K562 (cell line): ENCODE data around the gene NFILZ. TPM values are rescaled to one million over a fixed set of nuclear protein-coding genes. Genes with fewer than 3 reads are reported as not detected.
A peak's percentile ranks its signal among the peaks of the same experiment; 100 is the strongest.

ENCODE experiments used
- ATAC-seq: fragments of 200-7000 bp; cut with Tn5 transposase; 3 replicates; pipeline ENCODE4 v1.9.1; 2020; ENCODE audit warnings: moderate library complexity
- BruUV-seq: library from RNA; stranded (reverse); fragments of 400-500 nt; replicated peaks from 2 replicates; lab custom pipeline; 2021; lab: Mats Ljungman, UMichigan
- CTCF ChIA-PET: fragments of 300-600 bp; formaldehyde crosslinking; extraction: SDS; loops from one replicate; lab custom pipeline; 2021; ENCODE audit warnings: low intra/inter-chr PET ratio; lab: Yijun Ruan, JAX
- POLR2A ChIA-PET: fragments of 300-600, 350-650 bp; sonication (Branson Sonifier 250); formaldehyde crosslinking; extraction: SDS; loops from one replicate; lab custom pipeline; 2021; ENCODE audit warnings: antibody characterized with exemption, inconsistent platforms; lab: Yijun Ruan, JAX
- DNase-seq, 4 experiments: peaks; one replicate each; pipeline versions ENCODE4 v3.0.0 to v3.0.0-alpha.2; 2011 to 2018; ENCODE audit warnings: low spot score in 3 of 4, mixed read lengths in 3 of 4; ENCODE audit errors: extremely low read depth in 1 of 4
- FAIRE-seq: peaks from 2 replicates; lab custom pipeline; 2011; peaks lifted over from hg19 to GRCh38; lab: Jason Lieb, UNC
- H2AFZ ChIP-seq: 2 replicates; pipeline ENCODE4 v1.6.0; 2011; ENCODE audit warnings: low read depth, low read length, control low read depth, inconsistent platforms
- H3K27ac ChIP-seq: fragments of 200-600 bp; 3 replicates; pipeline ENCODE4 v1.8.0; 2011; ENCODE audit warnings: low read depth, mild to moderate bottlenecking, control low read depth, inconsistent platforms, low read length, moderate library complexity, mixed read lengths; ENCODE audit errors: extremely low read depth
- H3K27me3 ChIP-seq, 2 experiments: fragments of 300-600 bp in 1 of 2; 2 replicates in 1 of 2; 3 replicates in 1 of 2; pipeline versions ENCODE4 v1.6.0 to v1.8.0; 2011; ENCODE audit warnings: inconsistent platforms in 2 of 2, low read length in 2 of 2, mild to moderate bottlenecking in 1 of 2, mixed read lengths in 1 of 2, moderate library complexity in 1 of 2; ENCODE audit not compliant: control insufficient read depth in 2 of 2, insufficient read depth in 2 of 2
- H3K36me3 ChIP-seq: fragments of 300-600 bp; 3 replicates; pipeline ENCODE4 v1.8.0; 2011; ENCODE audit warnings: mild to moderate bottlenecking, low read length, inconsistent platforms; ENCODE audit not compliant: control insufficient read depth, insufficient read depth
- H3K4me1 ChIP-seq, 2 experiments: fragments of 200-600 bp in 1 of 2; replicated peaks in 1 of 2; 2 replicates in 1 of 2; 3 replicates in 1 of 2; pipeline versions ENCODE4 v1.5.1 to v1.8.0; 2011; ENCODE audit warnings: inconsistent platforms in 2 of 2, low read length in 2 of 2, mild to moderate bottlenecking in 1 of 2, mixed read lengths in 1 of 2, moderate library complexity in 1 of 2; ENCODE audit not compliant: control insufficient read depth in 2 of 2, insufficient read depth in 2 of 2
- H3K4me2 ChIP-seq: 2 replicates; pipeline ENCODE4 v1.6.1; 2011; ENCODE audit warnings: low read length, control low read depth, inconsistent platforms, mixed read lengths; ENCODE audit not compliant: insufficient read depth
- H3K4me3 ChIP-seq: fragments of 200-600 bp; sonication (generic), shearing (Covaris generic); 2 replicates; pipeline ENCODE4 v1.5.1; 2016; ENCODE audit warnings: control low read depth, inconsistent platforms
- H3K79me2 ChIP-seq: fragments of 200-600 bp; 3 replicates; pipeline ENCODE4 v1.8.0; 2011; ENCODE audit warnings: low read length, inconsistent platforms; ENCODE audit not compliant: control insufficient read depth, insufficient read depth
- H3K9ac ChIP-seq, 2 experiments: 2 replicates each; pipeline versions ENCODE4 v1.6.0 to v1.6.1; 2011; ENCODE audit warnings: low read depth in 2 of 2, low read length in 2 of 2, control low read depth in 1 of 2, inconsistent platforms in 1 of 2, mild to moderate bottlenecking in 1 of 2, mixed read lengths in 1 of 2; ENCODE audit not compliant: insufficient read depth in 1 of 2
- H3K9me1 ChIP-seq: one replicate; pipeline ENCODE4 v1.6.0; 2011; ENCODE audit warnings: inconsistent platforms, mild to moderate bottlenecking, low read length, moderate library complexity; ENCODE audit not compliant: control insufficient read depth, insufficient read depth
- H3K9me3 ChIP-seq: replicated peaks from 2 replicates; pipeline ENCODE4 v1.5.1; 2011; ENCODE audit warnings: low read depth, low read length, inconsistent platforms; ENCODE audit not compliant: control insufficient read depth, insufficient read depth
- H4K20me1 ChIP-seq: replicated peaks from 2 replicates; pipeline ENCODE4 v1.6.1; 2011; ENCODE audit warnings: low read length, inconsistent platforms, mixed read lengths; ENCODE audit not compliant: control insufficient read depth, insufficient read depth
- ATF1 ChIP-seq, 2 experiments: fragments of 450-650 bp in 1 of 2; IDR thresholded peaks; 2 replicates each; pipeline ENCODE4 v1.6.1; 2016; ENCODE audit warnings: missing compliant biosample characterization in 1 of 2, missing genetic modification characterization in 1 of 2
- BCOR ChIP-seq: fragments of 450-650 bp; IDR thresholded peaks from 2 replicates; pipeline ENCODE4 v1.6.1; 2016
- CBX1 ChIP-seq: sonication (generic); IDR thresholded peaks from 2 replicates; pipeline ENCODE4 v1.6.1; 2016; ENCODE audit warnings: antibody characterized with exemption, low read depth, mild to moderate bottlenecking
- CTBP1 ChIP-seq: fragments of 450-650 bp; IDR thresholded peaks from 2 replicates; pipeline ENCODE4 v1.6.1; 2016; ENCODE audit warnings: borderline replicate concordance
- E2F3 ChIP-seq: fragments of 250-450 bp; sonication (Bioruptor Pico); IDR thresholded peaks from 2 replicates; pipeline ENCODE4 v1.4.0; 2020; ENCODE audit warnings: mild to moderate bottlenecking
- ETV1 ChIP-seq: fragments of 450-650 bp; conservative IDR thresholded peaks from 2 replicates; pipeline ENCODE4 v1.6.1; 2016; ENCODE audit warnings: missing genetic modification characterization, control low read depth, low read depth, missing compliant biosample characterization
- FUS ChIP-seq: fragments of 200-400 bp; formaldehyde crosslinking; optimal IDR thresholded peaks from 2 replicates; pipeline ENCODE3; 2017; ENCODE audit warnings: low read depth, low read length
- GABPA ChIP-seq: fragments of 200-800 bp; sonication (Bioruptor generic); conservative IDR thresholded peaks from 2 replicates; pipeline ENCODE4 v1.6.1; 2016; ENCODE audit warnings: low read depth, missing genetic modification characterization, missing compliant biosample characterization
- HNRNPH1 ChIP-seq: fragments of 200-400 bp; formaldehyde crosslinking; optimal IDR thresholded peaks from 2 replicates; pipeline ENCODE3; 2017; ENCODE audit warnings: low read depth, mild to moderate bottlenecking, low read length, moderate library complexity
- MIER1 ChIP-seq: fragments of 450-650 bp; IDR thresholded peaks from 2 replicates; pipeline ENCODE4 v1.6.1; 2016; ENCODE audit warnings: antibody characterized with exemption, mild to moderate bottlenecking, low read depth
- NFE2 ChIP-seq: IDR thresholded peaks from 2 replicates; pipeline ENCODE4 v1.6.1; 2014; ENCODE audit warnings: antibody characterized with exemption, low read depth
- NR0B1 ChIP-seq: fragments of 450-650 bp; IDR thresholded peaks from one replicate; pipeline ENCODE4 v1.6.1; 2018; ENCODE audit warnings: mild to moderate bottlenecking, moderate library complexity; ENCODE audit not compliant: partially characterized antibody
- PHB ChIP-seq: fragments of 250-450 bp; sonication (Bioruptor Pico); IDR thresholded peaks from 2 replicates; pipeline ENCODE4 v1.5.0; 2021
- PPARD ChIP-seq: fragments of 250-450 bp; sonication (Bioruptor Pico); IDR thresholded peaks from 2 replicates; pipeline ENCODE4 v1.8.0; 2022; ENCODE audit warnings: inconsistent platforms, mild to moderate bottlenecking, moderate library complexity
- PYGO2 ChIP-seq: fragments of 450-650 bp; IDR thresholded peaks from 2 replicates; pipeline ENCODE4 v1.6.1; 2016; ENCODE audit warnings: mild to moderate bottlenecking, missing genetic modification characterization, moderate library complexity, missing compliant biosample characterization
- RBM25 ChIP-seq: fragments of 200-400 bp; formaldehyde crosslinking; IDR thresholded peaks from 2 replicates; pipeline ENCODE4 v1.6.1; 2018; ENCODE audit warnings: low read length, low read depth, moderate library complexity; ENCODE audit not compliant: severe bottlenecking
- SPI1 ChIP-seq: IDR thresholded peaks from 2 replicates; pipeline ENCODE4 v1.6.1; 2011; ENCODE audit warnings: low read depth, low read length, control low read depth, borderline replicate concordance
- SREBF2 ChIP-seq: sonication (generic); formaldehyde crosslinking; IDR thresholded peaks from 2 replicates; pipeline ENCODE4 v1.4.0; 2020; ENCODE audit warnings: mild to moderate bottlenecking, missing genetic modification reagents
- SRSF3 ChIP-seq: fragments of 200-400 bp; formaldehyde crosslinking; IDR thresholded peaks from 2 replicates; pipeline ENCODE4 v1.6.1; 2016; ENCODE audit warnings: mild to moderate bottlenecking, low read length, moderate library complexity; ENCODE audit not compliant: insufficient read depth
- STAT5B ChIP-seq: fragments of 250-450 bp; sonication (Bioruptor Pico); IDR thresholded peaks from 2 replicates; pipeline ENCODE4 v1.8.0; 2021; ENCODE audit warnings: mild to moderate bottlenecking, inconsistent platforms
- THRAP3 ChIP-seq: fragments of 450-650 bp; IDR thresholded peaks from 2 replicates; pipeline ENCODE4 v1.6.1; 2016; ENCODE audit warnings: mild to moderate bottlenecking, inconsistent platforms, borderline replicate concordance
- ZNF3 ChIP-seq: fragments of 250-450 bp; sonication (Bioruptor Pico); IDR thresholded peaks from 2 replicates; pipeline ENCODE4 v1.5.0; 2021; ENCODE audit warnings: mild to moderate bottlenecking, moderate library complexity
- WGBS: fragments of 100-300 bp; shearing (Covaris generic); methylation state at CpG from one replicate; pipeline ENCODE4 v1.1.6; 2016; ENCODE audit warnings: low coverage, mixed read lengths; ENCODE audit not compliant: insufficient coverage; ENCODE audit errors: missing lambda C conversion rate; 5-methylcytosine and 5-hydroxymethylcytosine counted together
- in situ Hi-C: fragments of 300-500 bp; cut with MboI; formaldehyde crosslinking; loops from 4 replicates; pipeline ENCODE4 v1.15.0; 2018; ENCODE audit warnings: inconsistent platforms, mixed read lengths
- intact Hi-C: fragments of 100-400 bp; cut with micrococcal nuclease; formaldehyde crosslinking; loops from 2 replicates; pipeline ENCODE4 v1.14.2; 2022
- polyA plus RNA-seq, 8 experiments: library from polyadenylated mRNA; depleted of rRNA in 4 of 8; stranded (reverse) in 5 of 8; unstranded in 3 of 8; fragments of >200 nt; fragmentation: Nextera tagmentation in 2 of 8; fragmentation: Illumina TruSeq in 1 of 8; extraction: Ambion mirVana in 2 of 8; extraction: Trizol in 1 of 8; gene quantifications; 2 replicates each; pipeline versions ENCODE4 v1.2.1 to v1.2.3, GENCODE V29; 2011 to 2014; ENCODE audit warnings: inconsistent platforms in 1 of 8, missing spikeins in 1 of 8
- total RNA-seq, 7 experiments: library from RNA; depleted of rRNA in 6 of 7; stranded (reverse); fragments of >200 nt in 6 of 7; fragmentation: Illumina TruSeq in 2 of 7; extraction: Trizol in 2 of 7; gene quantifications; 2 replicates each; pipeline versions ENCODE4 v1.2.1 to v1.2.3, GENCODE V29; 2011 to 2021; ENCODE audit warnings: low replicate concordance in 1 of 7

The NFILZ gene
- total and polyA plus RNA-seq, 9 of the 15 experiments (the other 6 are each of a cell fraction or from before 2014, with no cell fraction given), result not detected

GRCh38 chr19:8662263-8662662 is 31.8 kb downstream of the NFILZ start (continued):
- no peak for TF ChIP-seq PPARD (CRISPR knock-in tag)
- 0 out of 2 replicates have a peak, but pooled peaks have one; percentile 12 for TF ChIP-seq CBX1
- no peak for TF ChIP-seq HNRNPH1
- TF ChIP-seq BCOR, result peak; percentile 62
- TF ChIP-seq FUS, result no peak
- TF ChIP-seq, all 486 proteins: peak for 5

- no peaks in the 10 kb centered on the region for H3K79me2 ChIP-seq
- H3K4me3 ChIP-seq, result no peak overlapping the region
- ChIA-PET CTCF (interaction anchor here (0.7 kb wide), 1 partner anchor 114 kb away, joined by 3 read pairs; no protein-coding TSS in a partner anchor), POLR2A (interaction anchor here (0.6 kb wide), 1 partner anchor 309 kb away, joined by 3 read pairs; no protein-coding TSS in a partner anchor)
- no peak overlapping the region for H2AFZ ChIP-seq
- peaks cover 0 to 2% of the 10 kb centered on the region in 2 experiments; a peak in 1 of 5 replicates for H3K4me1 ChIP-seq
- H3K9me1 ChIP-seq, result no peaks in the 10 kb centered on the region
- no peaks in the 10 kb centered on the region for H3K9me3 ChIP-seq
- FAIRE-seq (no peak), ATAC-seq (no peak), DNase-seq (peak in 2 of 4 experiments; percentile 44 to 49)
- intact Hi-C loops (no loop called here), in situ Hi-C loops (no loop called here)
- H3K27ac ChIP-seq, result no peak overlapping the region
- no peaks in the 10 kb centered on the region for H3K36me3 ChIP-seq
- H3K4me2 ChIP-seq, result no peak overlapping the region
- BruUV-seq, result no TSS peak
- WGBS, result 4% methylated on average over 18 of the region's 22 CpGs
- 0 out of 4 replicates have a peak overlapping the region, but pooled peaks of 1 of the 2 experiments have one; percentile 14 for H3K9ac ChIP-seq
- peaks cover 0 to 6% of the 10 kb centered on the region in 2 experiments; a peak in 2 of 5 replicates for H3K27me3 ChIP-seq
- no peaks in the 10 kb centered on the region for H4K20me1 ChIP-seq
- TF ChIP-seq ATF1 (CRISPR knock-in tag; IDR thresholded peaks at IDR 0.05), result no peak
- TF ChIP-seq ATF1 (tag; IDR thresholded peaks at IDR 0.05), result peak; percentile 46
- TF ChIP-seq MIER1, result no peak
- TF ChIP-seq SPI1, result peak; percentile 26; the same call in 1 of the 2 replicates
- no peak for TF ChIP-seq E2F3
- TF ChIP-seq NR0B1, result no peak
- peak; percentile 37 for TF ChIP-seq ETV1 (tag)
- no peak for TF ChIP-seq SRSF3
- TF ChIP-seq GABPA (tag), result 0 out of 2 replicates have a peak, but pooled peaks have one; percentile 29
- no peak for TF ChIP-seq THRAP3
- TF ChIP-seq RBM25, result peak; percentile 38
- TF ChIP-seq NFE2, result no peak
- no peak for TF ChIP-seq PHB
- no peak for TF ChIP-seq PYGO2
- TF ChIP-seq CTBP1, result no peak
- peak; percentile 53; the same call in 1 of the 2 replicates for TF ChIP-seq BCOR
- no peak for TF ChIP-seq ZNF3
- no peak for TF ChIP-seq STAT5B (CRISPR knock-in tag)
- no peak for TF ChIP-seq SREBF2 (CRISPR knock-in tag)
Measured at GRCh38 chr19:8663920-8664670, 33.7 kb downstream of the NFILZ start.
